IPS DF 19.7 (cell line): ENCODE data around the gene SLC25A44.

ENCODE experiments used
- DNase-seq: peaks from one replicate; pipeline ENCODE4 v3.0.0-alpha.2; 2013; ENCODE audit warnings: low read depth, low spot score

Gene SLC25A44

GRCh38 chr1:156241311-156241811 lies 47.5 kb downstream of the SLC25A44 start:
- DNase-seq: no peak

- no peak for DNase-seq
Observed at GRCh38 chr1:156241926-156242325, 48.0 kb downstream of the SLC25A44 start, which contains the start of gene BGLAP. Gene BGLAP, plus strand, starts transcription at chr1:156242184. Its CDS starts 48 bp downstream, at chr1:156242232.

- no peak for DNase-seq
Observed at GRCh38 chr1:156242738-156243137, 48.8 kb downstream of the SLC25A44 start.

- no peak for DNase-seq
Observed at GRCh38 chr1:156244126-156244525, 50.2 kb downstream of the SLC25A44 start.

GRCh38 chr1:156244712-156245111 lies 50.8 kb downstream of the SLC25A44 start:
- DNase-seq: no peak

- no peak for DNase-seq
Observed at GRCh38 chr1:156245451-156246232, 51.7 kb downstream of the SLC25A44 start.

- DNase-seq: no peak
Observed at GRCh38 chr1:156246241-156246780, 52.4 kb downstream of the SLC25A44 start.

GRCh38 chr1:156246781-156247459 lies 53.0 kb downstream of the SLC25A44 start:
- DNase-seq: no peak

GRCh38 chr1:156247460-156248322 lies 53.8 kb downstream of the SLC25A44 start, which contains the start of gene PAQR6:
Gene PAQR6, minus strand, starts transcription at chr1:156248056. Its CDS starts 1,325 bp downstream, at chr1:156246731.
- no peak for DNase-seq

GRCh38 chr1:156248323-156248683 lies 54.4 kb downstream of the SLC25A44 start:
- DNase-seq: no peak

GRCh38 chr1:156249593-156249992 lies 55.7 kb downstream of the SLC25A44 start:
- DNase-seq: no peak

GRCh38 chr1:156251527-156251926 lies 57.6 kb downstream of the SLC25A44 start:
- no peak for DNase-seq

GRCh38 chr1:156253634-156254033 lies 59.7 kb downstream of the SLC25A44 start:
- DNase-seq: no peak

- no peak for DNase-seq
Observed at GRCh38 chr1:156257711-156258110, 63.8 kb downstream of the SLC25A44 start.

- no peak for DNase-seq
Observed at GRCh38 chr1:156258859-156259258, 65.0 kb downstream of the SLC25A44 start.

GRCh38 chr1:156259805-156260204 lies 65.9 kb downstream of the SLC25A44 start:
- no peak for DNase-seq

- no peak for DNase-seq
Observed at GRCh38 chr1:156260896-156261295, 67.0 kb downstream of the SLC25A44 start.
